HG03558 (cell line): ENCODE data around the gene GRID1.

Source experiments
- ATAC-seq: cut with Tn5 transposase; IDR thresholded peaks from one replicate; pipeline ENCODE4 v1.9.1; 2021; ENCODE audit warnings: moderate number of reproducible peaks; ENCODE audit not compliant: unreplicated experiment; ENCODE audit errors: extremely low read depth

GRID1 gene

GRCh38 chr10:86221442-86222335 lies 144.9 kb downstream of the GRID1 start:
- ATAC-seq: no peak

GRCh38 chr10:86220626-86221025 lies 146.0 kb downstream of the GRID1 start:
- no peak for ATAC-seq

- ATAC-seq: no peak
Measured at GRCh38 chr10:86219271-86219670, 147.3 kb downstream of the GRID1 start.

DNA sequence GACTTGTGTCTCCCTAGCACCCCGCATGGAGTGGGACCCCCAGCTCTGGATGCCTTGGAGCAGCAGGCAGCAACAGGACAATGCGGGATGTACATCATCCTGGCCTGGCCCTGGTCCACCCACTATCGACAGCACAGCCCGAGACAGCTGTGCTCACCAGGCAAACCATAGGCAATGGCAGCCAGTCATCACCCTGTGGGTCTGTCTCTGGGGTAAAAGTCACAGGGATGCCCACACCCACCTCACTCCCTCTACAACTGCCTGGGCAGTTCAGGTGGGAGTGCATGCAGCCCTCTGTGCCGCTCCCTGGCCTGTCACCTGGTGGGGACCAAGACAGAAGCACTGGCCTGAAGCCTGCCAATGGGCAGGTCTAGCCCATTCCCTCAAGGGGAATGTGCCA lies 147.8 kb downstream of the GRID1 start:
- no peak for ATAC-seq

- ATAC-seq: no peak
Measured at GRCh38 chr10:86218160-86218559, 148.4 kb downstream of the GRID1 start.

- ATAC-seq: no peak
Measured at GRCh38 chr10:86217371-86218080, 149.1 kb downstream of the GRID1 start.

- no peak for ATAC-seq
Measured at GRCh38 chr10:86216886-86217285, 149.7 kb downstream of the GRID1 start.

- no peak for ATAC-seq
Measured at GRCh38 chr10:86215712-86216111, 150.9 kb downstream of the GRID1 start.

DNA sequence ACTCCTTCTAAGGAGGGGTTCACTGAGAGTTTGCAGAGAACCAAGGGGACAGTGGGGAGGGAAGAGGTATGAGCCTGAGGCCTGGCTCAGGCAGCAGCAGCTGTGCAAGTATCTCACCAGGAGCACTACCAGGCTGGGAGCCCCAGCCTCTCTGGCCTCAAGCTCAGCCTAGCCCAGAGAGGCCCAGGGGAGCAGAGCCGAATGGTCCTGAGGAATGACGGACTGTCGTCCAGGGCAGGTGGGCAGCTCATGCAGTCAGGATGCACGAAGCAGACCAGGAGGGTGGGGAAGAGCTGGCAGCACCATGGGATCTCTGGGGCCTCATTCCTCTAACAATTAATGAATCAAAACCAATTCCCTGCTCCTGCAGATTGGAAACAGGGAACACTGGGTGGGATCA lies 151.5 kb downstream of the GRID1 start:
- no peak for ATAC-seq

- no peak for ATAC-seq
Measured at GRCh38 chr10:86213148-86213547, 153.4 kb downstream of the GRID1 start.

DNA sequence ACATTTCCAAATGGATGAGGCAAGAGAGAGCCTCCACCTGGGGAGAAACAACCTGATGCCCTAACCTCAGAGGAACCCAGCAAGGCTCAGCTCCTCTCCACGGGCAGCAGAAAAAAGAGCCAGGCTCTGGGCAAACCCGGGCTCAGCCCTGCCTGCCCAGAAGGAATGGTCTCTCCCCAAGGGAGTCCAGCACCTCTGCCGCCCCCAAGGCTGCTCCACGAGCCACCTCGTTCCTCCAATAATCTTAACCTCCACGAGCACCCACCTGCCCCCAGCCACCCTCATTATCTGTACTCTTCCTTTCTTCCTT lies 154.2 kb downstream of the GRID1 start:
- no peak for ATAC-seq

DNA sequence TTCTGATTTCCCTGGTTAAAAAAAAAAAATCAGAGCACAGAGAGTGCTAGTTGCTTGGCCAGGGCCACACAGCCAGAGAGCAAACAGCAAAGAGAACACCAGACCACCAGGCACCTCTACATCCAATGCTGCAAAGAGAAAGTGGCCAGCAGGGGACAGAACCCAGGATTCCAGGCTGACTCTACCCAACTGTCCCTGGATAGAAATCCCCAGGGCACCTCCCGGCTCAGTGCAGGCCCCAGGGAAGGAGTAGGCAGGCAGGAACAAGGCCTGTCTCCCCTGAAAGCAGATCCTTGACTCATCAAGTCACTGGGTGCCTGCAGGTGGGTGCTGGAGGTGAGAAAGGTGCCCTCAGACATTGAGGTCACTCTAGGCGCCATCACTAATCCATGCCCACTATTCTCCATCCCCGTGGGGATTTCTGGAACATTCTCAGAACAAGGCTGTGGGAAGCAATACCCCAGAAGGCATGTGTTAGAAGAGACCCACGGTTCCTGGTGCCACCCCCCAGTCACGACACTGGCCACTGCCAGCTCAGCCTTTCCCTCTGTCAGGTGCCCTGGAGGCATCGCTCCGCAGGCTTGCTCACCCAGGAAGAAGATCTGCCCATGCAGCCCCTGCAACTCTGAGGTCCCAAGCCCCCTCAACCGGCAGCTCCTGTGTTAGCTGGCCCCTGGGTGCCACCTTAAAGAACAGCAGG lies 154.8 kb downstream of the GRID1 start:
- no peak for ATAC-seq

DNA sequence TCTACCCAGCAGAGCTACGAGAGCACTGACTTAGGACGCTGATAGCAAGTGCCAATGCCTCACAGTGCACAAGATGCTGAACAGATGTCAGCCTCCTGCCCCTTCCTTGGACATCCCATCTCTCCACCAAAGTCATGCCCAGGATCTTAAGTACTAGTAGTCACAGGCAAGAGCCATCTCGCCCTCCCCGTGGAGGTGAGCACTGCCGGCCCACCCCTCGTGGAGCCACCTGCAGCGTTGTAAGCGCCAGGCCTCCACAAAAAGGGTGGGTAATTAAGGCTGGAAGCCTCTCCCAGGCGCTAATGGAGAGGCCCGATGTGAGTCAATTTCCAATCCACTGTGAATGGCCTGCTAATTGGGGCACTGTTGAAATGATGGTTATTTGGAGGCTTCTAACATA lies 156.2 kb downstream of the GRID1 start:
- no peak for ATAC-seq

- ATAC-seq: no peak
Measured at GRCh38 chr10:86209726-86210125, 156.9 kb downstream of the GRID1 start.

- ATAC-seq: no peak
Measured at GRCh38 chr10:86207226-86207625, 159.4 kb downstream of the GRID1 start.

GRCh38 chr10:86206240-86206579 lies 160.4 kb downstream of the GRID1 start:
- ATAC-seq: no peak

GRCh38 chr10:86205306-86206239 lies 161.0 kb downstream of the GRID1 start:
- no peak for ATAC-seq

DNA sequence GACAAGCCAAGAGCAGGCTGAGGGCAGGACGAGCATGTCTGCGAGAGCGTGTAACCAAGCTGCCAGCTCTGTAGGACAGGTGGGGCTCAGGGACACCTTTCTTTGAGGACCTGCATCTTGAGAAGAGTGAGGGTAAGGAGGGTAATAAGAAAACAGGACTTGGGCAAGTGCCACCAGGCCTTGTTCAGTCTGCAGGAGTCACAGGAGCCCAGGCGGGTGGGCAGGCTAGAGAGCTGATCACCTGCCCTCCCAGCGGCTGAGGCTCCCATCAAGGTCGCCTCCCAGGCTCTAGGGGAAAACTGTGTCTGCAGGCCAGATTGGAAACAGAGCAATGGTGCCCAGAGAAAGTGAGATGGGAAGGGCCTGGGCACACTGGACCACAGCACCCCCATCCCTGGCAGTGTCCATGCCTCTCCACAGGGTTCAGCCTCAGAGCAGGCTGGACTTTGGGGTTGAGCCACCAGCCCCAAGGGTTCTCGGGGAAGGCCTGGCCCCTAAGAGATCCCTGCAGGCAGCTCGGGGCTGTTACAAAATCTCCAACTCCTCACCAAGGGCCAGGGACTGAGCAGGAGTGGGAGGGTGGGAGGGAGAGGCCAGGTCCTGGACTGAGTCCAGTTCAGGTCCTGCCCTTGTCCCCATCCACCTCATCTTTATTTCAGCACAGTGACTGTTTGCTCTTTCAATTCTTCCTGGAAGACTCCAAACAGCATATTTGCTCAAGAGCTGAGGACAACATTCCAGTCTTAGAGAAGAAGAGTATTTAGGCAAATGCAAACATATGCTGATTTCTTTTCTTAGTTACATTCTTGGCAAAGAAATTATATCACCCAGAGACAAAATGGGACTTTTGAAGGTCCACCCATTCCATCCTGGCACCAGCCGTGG lies 161.9 kb downstream of the GRID1 start:
- no peak for ATAC-seq

- no peak for ATAC-seq
Measured at GRCh38 chr10:86203162-86203905, 163.3 kb downstream of the GRID1 start.
